ENCODE data around the gene PTPRO.

Gene PTPRO

GRCh38 chr12:15458008-15458407 lies 135.7 kb downstream of the PTPRO start:
- DNase-seq: no peak

- DNase-seq: no peak
Measured at GRCh38 chr12:15468911-15469310, 146.6 kb downstream of the PTPRO start.

GRCh38 chr12:15469356-15469755 lies 147.0 kb downstream of the PTPRO start:
- no peak for DNase-seq

GRCh38 chr12:15472036-15472435 lies 149.7 kb downstream of the PTPRO start:
- no peak for DNase-seq

- no peak for DNase-seq
Measured at GRCh38 chr12:15474766-15475165, 152.5 kb downstream of the PTPRO start.

- no peak for DNase-seq
Measured at GRCh38 chr12:15477761-15478160, 155.5 kb downstream of the PTPRO start.

- no peak for DNase-seq
Measured at GRCh38 chr12:15481846-15482245, 159.5 kb downstream of the PTPRO start.

- DNase-seq: no peak
Measured at GRCh38 chr12:15485466-15485865, 163.2 kb downstream of the PTPRO start.

GRCh38 chr12:15486859-15487258 lies 164.6 kb downstream of the PTPRO start:
- DNase-seq: no peak

- DNase-seq: no peak
Measured at GRCh38 chr12:15488481-15488880, 166.2 kb downstream of the PTPRO start.

GRCh38 chr12:15494329-15495046 lies 172.2 kb downstream of the PTPRO start:
- no peak for DNase-seq

- no peak for DNase-seq
Measured at GRCh38 chr12:15495746-15496145, 173.4 kb downstream of the PTPRO start.

GRCh38 chr12:15496738-15497137 lies 174.4 kb downstream of the PTPRO start:
- DNase-seq: no peak

- no peak for DNase-seq
Measured at GRCh38 chr12:15497671-15498292, 175.5 kb downstream of the PTPRO start.

- DNase-seq: no peak
Measured at GRCh38 chr12:15502211-15502610, 179.9 kb downstream of the PTPRO start.

GRCh38 chr12:15505616-15506015 lies 183.3 kb downstream of the PTPRO start:
- DNase-seq: no peak

GRCh38 chr12:15515010-15515409 lies 192.7 kb downstream of the PTPRO start:
- no peak for DNase-seq

- DNase-seq: no peak
Measured at GRCh38 chr12:15520083-15520482, 197.8 kb downstream of the PTPRO start.

- no peak for DNase-seq
Measured at GRCh38 chr12:15520844-15521243, 198.5 kb downstream of the PTPRO start.

- no peak for DNase-seq
Measured at GRCh38 chr12:15522574-15523187, 200.4 kb downstream of the PTPRO start.

GRCh38 chr12:15525441-15525840 lies 203.1 kb downstream of the PTPRO start:
- no peak for DNase-seq

- no peak for DNase-seq
Measured at GRCh38 chr12:15526033-15526432, 203.7 kb downstream of the PTPRO start.

GRCh38 chr12:15527201-15528080 lies 205.1 kb downstream of the PTPRO start:
- DNase-seq: no peak
